ENCODE results near the gene GFOD2.

GFOD2 gene

DNA sequence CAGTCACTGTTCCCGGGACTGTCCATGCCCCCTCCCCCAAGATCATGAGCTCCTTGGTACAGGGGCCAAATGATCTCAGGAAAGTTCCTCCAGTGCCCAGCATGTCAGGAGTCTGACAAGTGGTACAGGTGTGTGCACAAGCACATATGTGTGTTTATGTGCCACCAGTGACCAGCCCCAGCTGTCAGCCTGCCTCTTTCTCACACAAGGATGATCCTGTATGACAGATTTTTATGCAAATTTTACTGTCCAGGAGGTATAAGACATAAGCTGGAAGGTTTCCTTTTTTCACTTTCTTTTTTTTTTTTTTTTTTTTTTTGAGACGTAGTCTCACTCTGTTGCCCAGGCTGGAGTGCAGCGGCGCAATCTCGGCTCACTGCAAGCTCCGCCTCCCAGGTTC, 31.4 kb upstream of the GFOD2 start:
- TF ChIP-seq, protein P1, sequence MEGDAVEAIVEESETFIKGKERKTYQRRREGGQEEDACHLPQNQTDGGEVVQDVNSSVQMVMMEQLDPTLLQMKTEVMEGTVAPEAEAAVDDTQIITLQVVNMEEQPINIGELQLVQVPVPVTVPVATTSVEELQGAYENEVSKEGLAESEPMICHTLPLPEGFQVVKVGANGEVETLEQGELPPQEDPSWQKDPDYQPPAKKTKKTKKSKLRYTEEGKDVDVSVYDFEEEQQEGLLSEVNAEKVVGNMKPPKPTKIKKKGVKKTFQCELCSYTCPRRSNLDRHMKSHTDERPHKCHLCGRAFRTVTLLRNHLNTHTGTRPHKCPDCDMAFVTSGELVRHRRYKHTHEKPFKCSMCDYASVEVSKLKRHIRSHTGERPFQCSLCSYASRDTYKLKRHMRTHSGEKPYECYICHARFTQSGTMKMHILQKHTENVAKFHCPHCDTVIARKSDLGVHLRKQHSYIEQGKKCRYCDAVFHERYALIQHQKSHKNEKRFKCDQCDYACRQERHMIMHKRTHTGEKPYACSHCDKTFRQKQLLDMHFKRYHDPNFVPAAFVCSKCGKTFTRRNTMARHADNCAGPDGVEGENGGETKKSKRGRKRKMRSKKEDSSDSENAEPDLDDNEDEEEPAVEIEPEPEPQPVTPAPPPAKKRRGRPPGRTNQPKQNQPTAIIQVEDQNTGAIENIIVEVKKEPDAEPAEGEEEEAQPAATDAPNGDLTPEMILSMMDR (conservative IDR thresholded peaks at IDR 0.05; ENCODE audit: control insufficient read depth, insufficient read depth, low read depth, low read length) = no peak
- DNase-seq (ENCODE audit: low read depth) = no peak
- no peak overlapping the region for H3K4me3 ChIP-seq (ENCODE audit: control insufficient read depth, low read depth, low read length)

DNA sequence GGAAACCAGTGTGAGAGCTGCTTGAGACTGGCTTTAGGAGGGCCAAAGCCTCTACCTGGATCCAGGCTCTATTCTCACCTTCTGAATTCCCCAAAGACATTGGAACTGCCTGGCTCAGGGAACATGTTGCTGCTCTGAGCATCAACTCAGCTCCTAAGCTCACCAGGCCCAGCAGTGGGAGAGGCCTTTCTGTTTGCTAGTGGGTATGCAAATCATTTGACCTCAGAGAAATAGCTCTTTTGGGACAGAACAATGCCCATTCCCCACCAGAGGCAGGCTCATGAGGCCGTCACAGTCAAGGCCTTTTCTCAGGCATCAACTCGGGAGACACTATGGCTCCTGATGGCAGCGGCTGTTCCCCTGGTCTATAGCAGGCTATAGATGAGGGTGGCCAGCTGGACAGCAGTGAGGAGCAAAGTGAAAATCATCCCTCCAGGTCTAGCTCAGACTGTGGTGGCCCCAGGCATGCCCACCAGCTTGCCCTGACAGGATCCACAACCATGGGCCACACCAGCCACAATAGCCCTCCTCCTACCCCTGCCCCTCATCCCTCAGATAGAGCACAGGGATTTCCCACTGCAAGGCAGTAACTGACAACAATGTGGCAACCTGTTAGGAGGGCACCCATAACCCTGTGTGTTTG, 30.4 kb upstream of the GFOD2 start:
- no peak overlapping the region for H3K4me3 ChIP-seq (ENCODE audit: control insufficient read depth, low read depth, low read length)
- DNase-seq (ENCODE audit: low read depth) = no peak
- TF ChIP-seq, protein P1 (conservative IDR thresholded peaks at IDR 0.05; ENCODE audit: control insufficient read depth, insufficient read depth, low read depth, low read length) = no peak

DNA sequence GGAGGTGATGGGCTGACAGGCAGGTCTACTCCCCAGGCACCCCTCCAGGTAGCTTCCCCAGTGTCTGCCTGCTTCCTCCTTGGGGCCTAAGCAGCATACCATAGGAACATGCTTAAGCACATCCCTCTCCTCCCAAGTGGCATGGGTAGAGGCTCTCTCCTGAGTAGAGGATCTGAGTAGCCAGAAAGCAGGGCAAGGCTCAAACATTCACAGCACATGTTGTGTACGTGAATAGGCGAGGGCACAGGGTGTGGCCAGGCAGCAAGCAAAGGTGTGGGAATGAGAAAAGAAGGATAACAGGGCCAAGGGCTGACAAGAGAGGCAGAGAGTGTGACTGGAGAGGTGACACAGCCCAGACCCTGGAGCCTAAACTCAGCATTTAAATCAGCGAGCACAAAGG, 29.7 kb upstream of the GFOD2 start:
- H3K4me3 ChIP-seq (ENCODE audit: control insufficient read depth, low read depth, low read length) = no peak overlapping the region
- DNase-seq (ENCODE audit: low read depth) = no peak
- TF ChIP-seq, protein P1 (conservative IDR thresholded peaks at IDR 0.05; ENCODE audit: control insufficient read depth, insufficient read depth, low read depth, low read length) = no peak

DNA sequence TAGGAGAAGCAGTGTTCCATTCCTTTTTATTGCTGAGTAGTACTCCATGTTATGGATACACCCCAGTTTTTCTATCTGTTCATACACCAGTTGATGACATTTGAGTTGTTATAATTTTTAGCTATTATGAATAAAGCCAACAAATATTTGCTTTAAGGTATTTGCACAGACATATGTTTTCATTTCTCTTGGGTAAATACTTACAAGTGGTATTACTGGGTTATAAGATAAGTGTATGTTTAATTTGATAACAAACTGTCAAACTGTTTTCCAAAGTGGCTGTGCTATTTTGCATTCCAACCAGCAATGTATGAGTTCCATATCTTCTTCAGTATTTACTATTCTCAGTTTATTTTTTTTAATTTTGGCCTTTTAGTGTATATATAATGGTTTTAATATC, 27.7 kb upstream of the GFOD2 start:
- H3K4me3 ChIP-seq (ENCODE audit: control insufficient read depth, low read depth, low read length) = no peak overlapping the region
- no peak for DNase-seq (ENCODE audit: low read depth)
- TF ChIP-seq, protein P1 (conservative IDR thresholded peaks at IDR 0.05; ENCODE audit: control insufficient read depth, insufficient read depth, low read depth, low read length) = no peak

DNA sequence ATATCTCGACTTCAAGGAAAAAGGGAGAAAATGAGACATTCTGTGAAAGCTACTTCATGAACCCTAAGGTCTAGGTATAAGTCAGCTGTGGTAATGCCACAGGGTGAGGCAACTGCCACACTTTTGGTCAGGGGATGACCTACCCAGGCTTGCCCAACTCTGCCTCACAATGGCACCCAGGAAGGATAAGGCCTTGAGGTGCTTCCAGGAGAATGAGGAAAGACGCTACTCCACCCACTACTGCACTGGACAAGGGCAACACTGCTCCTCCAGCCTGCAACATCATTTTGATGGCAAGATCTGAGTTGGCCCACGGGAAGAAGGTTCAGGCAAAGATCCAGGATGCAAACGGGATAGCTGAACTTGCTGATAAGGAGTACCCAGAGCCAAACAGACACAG, 22.0 kb upstream of the GFOD2 start:
- DNase-seq (ENCODE audit: low read depth) = no peak
- TF ChIP-seq, protein P1 (conservative IDR thresholded peaks at IDR 0.05; ENCODE audit: control insufficient read depth, insufficient read depth, low read depth, low read length) = no peak
- no peak overlapping the region for H3K4me3 ChIP-seq (ENCODE audit: control insufficient read depth, low read depth, low read length)

DNA sequence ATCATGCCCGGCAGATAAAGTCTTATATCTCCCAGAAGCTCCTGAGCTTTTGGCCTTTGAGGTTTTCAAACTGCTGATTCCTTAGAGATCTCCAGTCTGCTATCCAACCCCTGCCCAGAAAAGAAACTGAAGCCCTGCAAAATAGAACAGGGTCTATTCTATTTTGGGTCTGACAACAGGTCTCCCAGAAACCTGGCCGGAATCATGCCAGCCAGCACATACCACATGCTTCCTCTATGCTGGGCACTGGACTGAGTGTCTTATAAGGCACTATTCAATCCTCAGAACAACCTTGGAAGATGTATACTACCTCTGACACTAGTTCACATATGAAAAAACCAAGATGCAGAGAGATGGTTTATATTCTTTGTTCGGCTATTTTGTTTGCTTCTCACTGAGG, 21.3 kb upstream of the GFOD2 start:
- TF ChIP-seq, protein P1 (conservative IDR thresholded peaks at IDR 0.05; ENCODE audit: control insufficient read depth, insufficient read depth, low read depth, low read length) = no peak
- H3K4me3 ChIP-seq (ENCODE audit: control insufficient read depth, low read depth, low read length) = no peak overlapping the region
- DNase-seq (ENCODE audit: low read depth) = no peak

DNA sequence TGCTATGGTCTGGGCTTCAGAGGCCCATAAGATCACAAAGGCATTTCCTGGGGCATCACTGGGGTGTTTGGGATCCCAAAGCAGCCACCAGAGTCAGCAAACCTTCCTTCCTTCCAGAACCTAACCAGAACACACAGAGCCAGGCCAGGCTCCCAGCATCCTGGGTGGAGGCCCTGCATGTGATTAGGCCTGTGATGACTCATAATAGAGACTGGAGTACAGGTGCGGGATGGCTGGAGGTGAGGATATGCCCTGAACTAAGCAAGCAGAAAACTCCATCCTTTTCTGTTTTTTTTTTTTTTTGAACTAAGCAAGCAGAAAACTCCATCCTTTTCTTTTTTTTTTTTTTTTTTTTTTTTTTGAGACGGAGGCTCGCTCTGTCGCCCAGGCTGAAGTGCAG, 17.7 kb upstream of the GFOD2 start:
- TF ChIP-seq, protein P1 (conservative IDR thresholded peaks at IDR 0.05; ENCODE audit: control insufficient read depth, insufficient read depth, low read depth, low read length) = no peak
- no peak for DNase-seq (ENCODE audit: low read depth)

More for the DNA sequence above, 17.7 kb upstream of the GFOD2 start:
- no peak overlapping the region for H3K4me3 ChIP-seq (ENCODE audit: control insufficient read depth, low read depth, low read length)
